GM12891 (cell line): ENCODE measurements around the gene PGM3.
"Not testable (repeated sequence)": the region's sequence is repeated elsewhere in the genome, so short reads cannot be mapped to it uniquely, and the experiment has no call there.

ENCODE experiments used
- DNase-seq: peaks from one replicate; pipeline ENCODE4 v3.0.0; 2011; ENCODE audit warnings: low spot score; ENCODE audit not compliant: insufficient read length
- FAIRE-seq: peaks from 2 replicates; lab custom pipeline; 2011; peaks lifted over from hg19 to GRCh38; lab: Jason Lieb, UNC
- PAX5 ChIP-seq: IDR thresholded peaks from 2 replicates; pipeline ENCODE4 v1.6.1; 2011; ENCODE audit warnings: low read length, moderate library complexity, mild to moderate bottlenecking; ENCODE audit not compliant: insufficient read depth, severe bottlenecking
- POLR2A ChIP-seq: IDR thresholded peaks from 2 replicates; pipeline ENCODE4 v1.6.1; 2011; ENCODE audit warnings: low read depth, low read length, control low read depth
- POLR2AphosphoS5 ChIP-seq: IDR thresholded peaks from 2 replicates; pipeline ENCODE4 v1.6.1; 2011; ENCODE audit warnings: low read depth, low read length, control low read depth
- POU2F2 ChIP-seq: IDR thresholded peaks from 2 replicates; pipeline ENCODE4 v1.6.1; 2011; ENCODE audit warnings: low read depth, mild to moderate bottlenecking, control low read depth, low read length, moderate library complexity
- SPI1 ChIP-seq: IDR thresholded peaks from 2 replicates; pipeline ENCODE4 v1.6.1; 2011; ENCODE audit warnings: low read depth, low read length, control low read depth
- TAF1 ChIP-seq: IDR thresholded peaks from 2 replicates; pipeline ENCODE4 v1.6.1; 2011; ENCODE audit warnings: low read depth, low read length, control low read depth

The PGM3 gene

GRCh38 chr6:83202031-83202430, 9.0 kb upstream of the PGM3 start:
- TF ChIP-seq SPI1 (no peak), POLR2A (no peak), TAF1 (no peak), PAX5 (no peak), POLR2AphosphoS5 (no peak), POU2F2 (no peak)
- FAIRE-seq (no peak), DNase-seq (no peak)

- TF ChIP-seq POLR2AphosphoS5 (no peak), TAF1 (no peak), PAX5 (no peak), SPI1 (no peak), POU2F2 (no peak), POLR2A (no peak)
These were observed 6.8 kb upstream of the PGM3 start for GRCh38 chr6:83199863-83200225.

GRCh38 chr6:83199173-83199862, 6.3 kb upstream of the PGM3 start:
- FAIRE-seq, result peak; percentile 51
- no peak for TF ChIP-seq POU2F2
- TF ChIP-seq POLR2AphosphoS5, result no peak
- no peak for TF ChIP-seq POLR2A
- no peak for TF ChIP-seq PAX5
- TF ChIP-seq TAF1, result no peak
- TF ChIP-seq SPI1, result no peak
- DNase-seq, result no peak

More at GRCh38 chr6:83199863-83200225, 6.8 kb upstream of the PGM3 start:
- no peak for DNase-seq
- no peak for FAIRE-seq

- DNase-seq (no peak), FAIRE-seq (no peak)
- TF ChIP-seq POLR2A, result no peak
These were observed 5.6 kb upstream of the PGM3 start for GRCh38 chr6:83198486-83199172.

GRCh38 chr6:83193747-83194566, 892 bp upstream of the PGM3 start:
- DNase-seq (peak; percentile 21), FAIRE-seq (peak; percentile 43)
- TF ChIP-seq POLR2A (no peak), POU2F2 (no peak), SPI1 (no peak), TAF1 (no peak), POLR2AphosphoS5 (no peak)

GRCh38 chr6:83192456-83192855, 609 bp downstream of the PGM3 start:
- no peak for TF ChIP-seq POLR2A
- TF ChIP-seq PAX5, result no peak
- no peak for TF ChIP-seq TAF1
- no peak for TF ChIP-seq POLR2AphosphoS5
- no peak for TF ChIP-seq POU2F2
- no peak for TF ChIP-seq SPI1
- DNase-seq (no peak), FAIRE-seq (peak; percentile 23)

- FAIRE-seq, DNase-seq: not testable (repeated sequence)
These were observed 1.1 kb downstream of the PGM3 start for GRCh38 chr6:83191974-83192373.

- FAIRE-seq, result no peak
- TF ChIP-seq SPI1, result no peak
- no peak for TF ChIP-seq POU2F2
- TF ChIP-seq POLR2AphosphoS5, result no peak
- TF ChIP-seq POLR2A, result no peak
- no peak for TF ChIP-seq TAF1
- no peak for TF ChIP-seq PAX5
- DNase-seq, result no peak
These were observed 2.4 kb downstream of the PGM3 start for GRCh38 chr6:83190626-83191025.

GRCh38 chr6:83188501-83188900, 4.6 kb downstream of the PGM3 start:
- FAIRE-seq (no peak), DNase-seq (no peak)
- TF ChIP-seq PAX5, result no peak
- TF ChIP-seq POU2F2, result no peak
- no peak for TF ChIP-seq TAF1
- TF ChIP-seq POLR2AphosphoS5, result no peak
- TF ChIP-seq SPI1, result no peak
- no peak for TF ChIP-seq POLR2A

- FAIRE-seq, result peak; percentile 59
- TF ChIP-seq POU2F2 (no peak), POLR2AphosphoS5 (no peak), PAX5 (no peak), SPI1 (no peak)
These were observed 8.0 kb downstream of the PGM3 start for GRCh38 chr6:83185096-83185495.

More at GRCh38 chr6:83185096-83185495, 8.0 kb downstream of the PGM3 start:
- DNase-seq, result no peak
